GM12878 (cell line): ENCODE results near the gene SLC26A8. TPM values are rescaled to one million over a fixed set of nuclear protein-coding genes. Genes with fewer than 3 reads are reported as not detected.

Experiments used
- ATAC-seq: fragments of 200-7000 bp; cut with Tn5 transposase; 3 replicates; pipeline ENCODE4 v1.9.1; 2020; ENCODE audit warnings: mild to moderate bottlenecking, moderate library complexity
- BruUV-seq: library from RNA; stranded (reverse); fragments of 400-500 nt; replicated peaks from 2 replicates; lab custom pipeline; 2021; lab: Mats Ljungman, UMichigan
- CTCF ChIA-PET: fragments of 300-600 bp; sonication (Branson Sonifier 250); formaldehyde crosslinking; extraction: SDS; loops from one replicate; lab custom pipeline; 2021; ENCODE audit warnings: inconsistent platforms; lab: Yijun Ruan, JAX
- POLR2A ChIA-PET: fragments of 350-600 bp; formaldehyde crosslinking; extraction: SDS; loops from one replicate; lab custom pipeline; 2021; ENCODE audit warnings: inconsistent platforms; lab: Charles Lee
- RAD21 ChIA-PET: fragments of 300-600 bp; sonication (Branson Sonifier 250); formaldehyde crosslinking; loops from one replicate; lab custom pipeline; 2023; ENCODE audit warnings: antibody characterized with exemption; ENCODE audit not compliant: unreplicated experiment; lab: Charles Lee
- SMC1A ChIA-PET: fragments of 300-600 bp; sonication (Branson Sonifier 250); formaldehyde crosslinking; loops from one replicate; lab custom pipeline; 2023; ENCODE audit not compliant: unreplicated experiment, uncharacterized antibody; lab: Charles Lee
- DNase-seq: peaks from one replicate; pipeline ENCODE4 v3.0.0-alpha.2; 2011; ENCODE audit warnings: low read depth, low spot score
- FAIRE-seq: peaks from 3 replicates; lab custom pipeline; 2011; peaks lifted over from hg19 to GRCh38; lab: Jason Lieb, UNC
- H2AFZ ChIP-seq: 2 replicates; pipeline ENCODE4 v1.6.0; 2011; ENCODE audit warnings: low read depth, low read length, control low read depth; ENCODE audit not compliant: control insufficient read depth
- H3K27ac ChIP-seq: 2 replicates; pipeline ENCODE4 v1.5.1; 2011; ENCODE audit warnings: control low read depth; ENCODE audit not compliant: control insufficient read depth, insufficient read depth
- H3K27me3 ChIP-seq, 2 experiments: replicated peaks in 1 of 2; 2 replicates each; pipeline versions ENCODE4 v1.6.0 to v1.6.1; 2011; ENCODE audit warnings: low read length in 1 of 2; ENCODE audit not compliant: control insufficient read depth in 2 of 2, insufficient read depth in 2 of 2
- H3K36me3 ChIP-seq, 2 experiments: 2 replicates each; pipeline ENCODE4 v1.5.1; 2011; ENCODE audit warnings: low read length in 1 of 2; ENCODE audit not compliant: control insufficient read depth in 2 of 2, insufficient read depth in 2 of 2
- H3K4me1 ChIP-seq: 2 replicates; pipeline ENCODE4 v1.6.1; 2011; ENCODE audit warnings: mild to moderate bottlenecking, low read length, moderate library complexity, mixed read lengths; ENCODE audit not compliant: control insufficient read depth, insufficient read depth
- H3K4me2 ChIP-seq: 2 replicates; pipeline ENCODE4 v1.6.0; 2011; ENCODE audit warnings: control low read depth; ENCODE audit not compliant: control insufficient read depth, insufficient read depth
- H3K4me3 ChIP-seq: fragments of 200-600 bp; sonication (generic); 2 replicates; pipeline ENCODE4 v1.5.1; 2016
- H3K79me2 ChIP-seq: 2 replicates; pipeline ENCODE4 v1.6.0; 2011; ENCODE audit warnings: low read length; ENCODE audit not compliant: control insufficient read depth, insufficient read depth
- H3K9ac ChIP-seq: 2 replicates; pipeline ENCODE4 v1.8.0; 2011; ENCODE audit warnings: low read length, control low read depth, mixed read lengths; ENCODE audit not compliant: control insufficient read depth, insufficient read depth
- H3K9me3 ChIP-seq: replicated peaks from 3 replicates; pipeline ENCODE4 v1.5.1; 2011; ENCODE audit warnings: mild to moderate bottlenecking, low read length; ENCODE audit not compliant: control insufficient read depth, insufficient read depth
- H4K20me1 ChIP-seq: 2 replicates; pipeline ENCODE4 v1.6.0; 2011; ENCODE audit not compliant: control insufficient read depth, insufficient read depth
- JUNB ChIP-seq: IDR thresholded peaks from 2 replicates; pipeline ENCODE4 v1.6.1; 2016; ENCODE audit warnings: antibody characterized with exemption, mild to moderate bottlenecking
- NR2C2 ChIP-seq: IDR thresholded peaks from 2 replicates; pipeline ENCODE4 v1.6.1; 2011; ENCODE audit warnings: borderline replicate concordance, low read depth; ENCODE audit not compliant: control insufficient read depth, insufficient read length
- POLR2AphosphoS2 ChIP-seq: IDR thresholded peaks from 2 replicates; pipeline ENCODE4 v1.6.1; 2011; ENCODE audit warnings: low read depth, mild to moderate bottlenecking, low read length, improper control_type of control experiment, moderate library complexity
- SMAD5 ChIP-seq: IDR thresholded peaks from 2 replicates; pipeline ENCODE4 v1.6.1; 2016; ENCODE audit warnings: antibody characterized with exemption, low read depth
- TBL1XR1 ChIP-seq: IDR thresholded peaks from 2 replicates; pipeline ENCODE4 v1.6.1; 2012; ENCODE audit warnings: low read depth, low read length, improper control_type of control experiment
- YBX1 ChIP-seq: fragments of 450-650 bp; IDR thresholded peaks from 2 replicates; pipeline ENCODE4 v1.6.1; 2016; ENCODE audit warnings: antibody characterized with exemption
- ZNF622 ChIP-seq: fragments of 450-650 bp; IDR thresholded peaks from 2 replicates; pipeline ENCODE4 v1.6.1; 2017; ENCODE audit warnings: mild to moderate bottlenecking, inconsistent platforms
- WGBS: methylation state at CpG from one replicate; pipeline ENCODE4 v1.1.6; 2016; ENCODE audit warnings: low lambda C conversion rate; ENCODE audit not compliant: insufficient replicate concordance, insufficient coverage; ENCODE audit errors: missing lambda C conversion rate; 5-methylcytosine and 5-hydroxymethylcytosine counted together
- in situ Hi-C: fragments of 300-500 bp; cut with MboI; formaldehyde crosslinking; loops from 9 replicates; pipeline ENCODE4 v1.14.3; 2018; ENCODE audit warnings: mixed read lengths
- intact Hi-C: fragments of 100-400 bp; cut with micrococcal nuclease; formaldehyde crosslinking; loops from one replicate; pipeline ENCODE4 v1.14.2; 2022; ENCODE audit not compliant: unreplicated experiment
- polyA plus RNA-seq, 11 experiments: library from polyadenylated mRNA; depleted of rRNA in 4 of 11; unstranded in 6 of 11; stranded (reverse) in 5 of 11; fragments of >200 nt; fragmentation: Nextera tagmentation in 4 of 11; fragmentation: Illumina TruSeq in 1 of 11; extraction: Ambion mirVana in 4 of 11; extraction: Trizol in 1 of 11; gene quantifications; 1 replicate in 1 of 11; 2 replicates in 10 of 11; pipeline versions ENCODE4 v1.2.1 to v1.2.3, GENCODE V29; 2011 to 2016; ENCODE audit warnings: inconsistent platforms in 2 of 11, missing spikeins in 2 of 11, low read depth in 1 of 11
- total RNA-seq, 4 experiments: library from RNA; depleted of rRNA in 3 of 4; stranded (reverse); fragments of >200 nt in 3 of 4; fragmentation: Illumina TruSeq in 1 of 4; extraction: Trizol in 1 of 4; gene quantifications; 2 replicates each; pipeline versions ENCODE4 v1.2.1 to v1.2.3, GENCODE V29; 2013 to 2021
- TF ChIP-seq, protein P1 (sequence below): IDR thresholded peaks from 2 replicates; pipeline ENCODE4 v1.6.1; 2012; ENCODE audit warnings: low read length, inconsistent platforms
- TF ChIP-seq, protein P2 (sequence below): fragments of 450-650 bp; IDR thresholded peaks from 2 replicates; pipeline ENCODE4 v1.6.1; 2017; ENCODE audit warnings: mild to moderate bottlenecking

SLC26A8 gene
- total and polyA plus RNA-seq, 10 of the 15 experiments (the other 5 are each of a cell fraction or from before 2014, with no cell fraction given) = 0.09 to 0.95 (median 0.27) TPM; not detected in 2

DNA sequence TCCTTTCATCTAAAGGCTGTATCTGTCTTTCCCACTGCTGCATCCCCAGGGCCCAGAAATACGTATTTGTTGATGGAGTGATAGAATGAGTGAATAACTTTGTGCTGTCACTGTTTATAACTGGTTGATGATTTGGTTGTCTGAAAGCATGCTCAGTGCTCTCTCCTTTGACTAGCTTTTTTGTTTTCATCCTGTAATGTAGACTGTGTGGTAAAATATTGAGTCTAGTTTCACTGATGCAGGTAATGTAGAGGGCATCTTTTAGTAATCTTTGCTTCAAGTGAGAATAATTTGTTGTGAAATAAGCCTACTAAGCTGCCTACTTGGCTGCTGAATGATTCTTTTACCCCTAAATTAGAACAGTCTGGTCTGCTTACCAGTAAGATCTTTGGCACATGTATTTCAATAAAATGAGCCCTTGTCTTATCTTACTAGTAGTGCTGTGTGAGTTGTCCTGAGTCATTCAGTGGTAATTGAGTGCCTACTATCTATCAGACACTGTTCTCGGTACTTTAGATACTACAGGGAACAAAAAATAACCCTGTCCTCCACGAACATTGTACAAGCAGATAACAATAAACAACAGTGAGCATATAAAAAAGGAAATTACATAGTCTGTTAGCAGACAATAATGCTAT is 43.1 kb upstream of the SLC26A8 start (continued):
- TF ChIP-seq, protein P1, sequence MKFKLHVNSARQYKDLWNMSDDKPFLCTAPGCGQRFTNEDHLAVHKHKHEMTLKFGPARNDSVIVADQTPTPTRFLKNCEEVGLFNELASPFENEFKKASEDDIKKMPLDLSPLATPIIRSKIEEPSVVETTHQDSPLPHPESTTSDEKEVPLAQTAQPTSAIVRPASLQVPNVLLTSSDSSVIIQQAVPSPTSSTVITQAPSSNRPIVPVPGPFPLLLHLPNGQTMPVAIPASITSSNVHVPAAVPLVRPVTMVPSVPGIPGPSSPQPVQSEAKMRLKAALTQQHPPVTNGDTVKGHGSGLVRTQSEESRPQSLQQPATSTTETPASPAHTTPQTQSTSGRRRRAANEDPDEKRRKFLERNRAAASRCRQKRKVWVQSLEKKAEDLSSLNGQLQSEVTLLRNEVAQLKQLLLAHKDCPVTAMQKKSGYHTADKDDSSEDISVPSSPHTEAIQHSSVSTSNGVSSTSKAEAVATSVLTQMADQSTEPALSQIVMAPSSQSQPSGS = no peak
- TF ChIP-seq YBX1 = no peak

DNA sequence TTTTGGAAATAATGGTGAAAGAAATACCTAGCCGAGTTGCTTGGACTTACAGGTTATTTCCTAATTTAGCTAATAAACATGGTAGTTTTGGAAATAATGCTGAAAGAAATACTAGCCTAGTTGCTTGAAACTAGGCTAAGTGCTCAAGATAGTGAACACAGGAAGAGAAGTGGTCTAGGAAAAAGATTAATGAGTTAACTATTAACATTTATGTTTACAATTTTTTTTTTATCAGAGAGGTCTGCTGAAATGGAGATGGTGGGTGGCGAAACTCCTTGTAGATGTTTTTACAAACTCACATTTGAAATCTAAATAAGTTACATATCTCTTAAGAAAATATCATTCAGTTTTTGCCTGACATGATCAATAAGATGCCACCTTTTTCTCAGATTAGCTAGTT is 42.4 kb upstream of the SLC26A8 start:
- BruUV-seq = no TSS peak
- SMC1A ChIA-PET = interaction anchor here (0.5 to 1.4 kb wide), 10 partner anchors 9 to 293 kb away, joined by 3 to 5 read pairs (median 3); no protein-coding TSS in a partner anchor
- H3K4me1 ChIP-seq = peaks cover 3% of the 10 kb centered on the region; the same call in 1 of the 2 replicates
- TF ChIP-seq, protein P2, sequence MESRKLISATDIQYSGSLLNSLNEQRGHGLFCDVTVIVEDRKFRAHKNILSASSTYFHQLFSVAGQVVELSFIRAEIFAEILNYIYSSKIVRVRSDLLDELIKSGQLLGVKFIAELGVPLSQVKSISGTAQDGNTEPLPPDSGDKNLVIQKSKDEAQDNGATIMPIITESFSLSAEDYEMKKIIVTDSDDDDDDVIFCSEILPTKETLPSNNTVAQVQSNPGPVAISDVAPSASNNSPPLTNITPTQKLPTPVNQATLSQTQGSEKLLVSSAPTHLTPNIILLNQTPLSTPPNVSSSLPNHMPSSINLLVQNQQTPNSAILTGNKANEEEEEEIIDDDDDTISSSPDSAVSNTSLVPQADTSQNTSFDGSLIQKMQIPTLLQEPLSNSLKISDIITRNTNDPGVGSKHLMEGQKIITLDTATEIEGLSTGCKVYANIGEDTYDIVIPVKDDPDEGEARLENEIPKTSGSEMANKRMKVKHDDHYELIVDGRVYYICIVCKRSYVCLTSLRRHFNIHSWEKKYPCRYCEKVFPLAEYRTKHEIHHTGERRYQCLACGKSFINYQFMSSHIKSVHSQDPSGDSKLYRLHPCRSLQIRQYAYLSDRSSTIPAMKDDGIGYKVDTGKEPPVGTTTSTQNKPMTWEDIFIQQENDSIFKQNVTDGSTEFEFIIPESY = no peak
- TF ChIP-seq SMAD5 = no peak
- no peak for TF ChIP-seq POLR2AphosphoS2
- no peak for TF ChIP-seq NR2C2
- no peak for TF ChIP-seq JUNB
- no peak for TF ChIP-seq TBL1XR1
- TF ChIP-seq ZNF622 = no peak
- TF ChIP-seq, all 136 proteins: peak for 0
- RAD21 ChIA-PET = interaction anchor here (0.8 to 1.9 kb wide), 3 partner anchors 28 to 86 kb away, joined by 3 to 13 read pairs (median 4); partner anchors contain the start of gene MAPK14
- no peaks in the 10 kb centered on the region for H4K20me1 ChIP-seq
- no peak overlapping the region for H3K27ac ChIP-seq
- no peaks in the 10 kb centered on the region; a peak in 1 of 4 replicates for H3K36me3 ChIP-seq
- no peak for FAIRE-seq
- no peak overlapping the region for H2AFZ ChIP-seq
- no peak for ATAC-seq
- CTCF ChIA-PET = interaction anchor here (0.9 to 2.7 kb wide), 4 partner anchors 20 to 34 kb away, joined by 3 to 15 read pairs (median 3); no protein-coding TSS in a partner anchor
- in situ Hi-C loops = no loop called here
- POLR2A ChIA-PET = interaction anchor here (0.8 kb wide), 2 partner anchors 15 to 39 kb away, joined by 3 to 4 read pairs; partner anchors contain the start of gene MAPK14
- intact Hi-C loops = no loop called here
- WGBS = 93% methylated on average over 2 of the region's 2 CpGs
- H3K4me2 ChIP-seq = no peak overlapping the region
- H3K79me2 ChIP-seq = peaks cover 18% of the 10 kb centered on the region
- H3K9me3 ChIP-seq = no peaks in the 10 kb centered on the region
- no peak overlapping the region for H3K4me3 ChIP-seq
- no peak overlapping the region for H3K9ac ChIP-seq
- DNase-seq = no peak
- no peaks in the 10 kb centered on the region for H3K27me3 ChIP-seq
